ENCODE data around the gene DYNLRB1. TPM values are rescaled to one million over a fixed set of nuclear protein-coding genes. Genes with fewer than 3 reads are reported as not detected.

Gene DYNLRB1
- total and polyA plus RNA-seq, 12 donors = 145 to 586 (median 224) TPM

DNA sequence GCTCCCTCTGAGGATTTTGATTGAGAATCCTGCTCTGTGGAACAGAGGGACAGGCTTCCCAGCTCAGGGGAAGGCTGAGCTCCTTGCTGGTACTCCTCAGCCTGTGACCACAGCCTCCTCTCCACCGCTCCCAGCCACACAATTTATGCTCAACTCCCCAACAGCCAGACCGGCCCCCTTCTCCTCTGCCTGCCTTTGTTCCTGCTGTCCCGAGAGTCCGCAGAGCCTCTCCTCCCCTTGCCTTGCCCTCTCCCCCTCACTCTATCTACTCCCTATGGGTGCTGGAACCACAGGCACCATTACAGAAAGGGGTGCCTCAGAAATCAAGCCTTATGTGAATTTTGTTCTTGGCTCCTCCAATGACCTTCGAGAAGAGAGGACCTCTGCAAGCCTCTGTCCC, 58.2 kb downstream of the DYNLRB1 start:
- 96 to 100% (median 97%) methylated on average over 5 of the region's 5 CpGs for WGBS, 4 donors
- Histone ChIP-seq H3K4me1 (replicated peaks in 1 of 2) (no peaks in the 10 kb centered on the region), H3K27ac (no peak overlapping the region), H3K4me3 (no peak overlapping the region), H3K36me3 (replicated peaks in 1 of 2) (peaks cover 0 to 11% of the 10 kb centered on the region in 2 donors), H3K27me3 (no peaks in the 10 kb centered on the region), H3K9me3 (replicated peaks in 1 of 3) (no peaks in the 10 kb centered on the region)
- TF ChIP-seq POLR2A (IDR thresholded peaks at IDR 0.05) = no peak
- TF ChIP-seq, protein P1, sequence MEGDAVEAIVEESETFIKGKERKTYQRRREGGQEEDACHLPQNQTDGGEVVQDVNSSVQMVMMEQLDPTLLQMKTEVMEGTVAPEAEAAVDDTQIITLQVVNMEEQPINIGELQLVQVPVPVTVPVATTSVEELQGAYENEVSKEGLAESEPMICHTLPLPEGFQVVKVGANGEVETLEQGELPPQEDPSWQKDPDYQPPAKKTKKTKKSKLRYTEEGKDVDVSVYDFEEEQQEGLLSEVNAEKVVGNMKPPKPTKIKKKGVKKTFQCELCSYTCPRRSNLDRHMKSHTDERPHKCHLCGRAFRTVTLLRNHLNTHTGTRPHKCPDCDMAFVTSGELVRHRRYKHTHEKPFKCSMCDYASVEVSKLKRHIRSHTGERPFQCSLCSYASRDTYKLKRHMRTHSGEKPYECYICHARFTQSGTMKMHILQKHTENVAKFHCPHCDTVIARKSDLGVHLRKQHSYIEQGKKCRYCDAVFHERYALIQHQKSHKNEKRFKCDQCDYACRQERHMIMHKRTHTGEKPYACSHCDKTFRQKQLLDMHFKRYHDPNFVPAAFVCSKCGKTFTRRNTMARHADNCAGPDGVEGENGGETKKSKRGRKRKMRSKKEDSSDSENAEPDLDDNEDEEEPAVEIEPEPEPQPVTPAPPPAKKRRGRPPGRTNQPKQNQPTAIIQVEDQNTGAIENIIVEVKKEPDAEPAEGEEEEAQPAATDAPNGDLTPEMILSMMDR (IDR thresholded peaks at IDR 0.05) = no peak
- peak in 1 of 7 donors; percentile 24 for DNase-seq
- intact Hi-C loops (cut with DNase I) = loop anchor here (10.0 kb wide), 1 partner anchor 130 kb away; the partner anchor contains the start of gene TP53INP2 (in 2 of the 2)

DNA sequence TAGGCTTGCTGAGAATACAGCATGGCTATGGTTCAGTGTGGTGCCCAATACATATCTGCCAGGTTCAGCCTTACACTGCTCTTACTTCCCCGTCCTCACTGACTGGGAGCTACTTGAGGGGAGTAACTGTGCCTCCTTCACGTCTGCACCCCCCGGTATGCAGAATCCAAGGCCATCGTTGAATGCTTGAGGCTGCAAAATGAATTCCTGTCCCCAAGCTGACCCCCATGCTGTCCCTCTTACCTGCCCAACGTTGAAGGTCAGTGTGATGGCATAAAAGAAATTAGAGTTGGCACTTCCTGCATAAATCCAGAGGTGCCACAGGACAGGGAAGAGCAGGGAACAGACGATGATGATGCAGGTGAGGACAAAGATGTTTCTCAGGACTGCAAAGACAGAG, 58.6 kb downstream of the DYNLRB1 start:
- TF ChIP-seq POLR2A (IDR thresholded peaks at IDR 0.05) = no peak
- TF ChIP-seq, protein P1 (IDR thresholded peaks at IDR 0.05) = no peak
- peaks cover 0 to 11% of the 10 kb centered on the region in 2 donors for H3K36me3 ChIP-seq (replicated peaks in 1 of 2)
- H3K4me3 ChIP-seq = no peak overlapping the region
- no peaks in the 10 kb centered on the region for H3K4me1 ChIP-seq (replicated peaks in 1 of 2)
- no peaks in the 10 kb centered on the region for H3K27me3 ChIP-seq
- H3K9me3 ChIP-seq (replicated peaks in 1 of 3) = no peaks in the 10 kb centered on the region
- DNase-seq = no peak
- intact Hi-C loops (cut with DNase I) = loop anchor here (5.0 to 10.0 kb wide), 2 partner anchors 130 to 182 kb away; partner anchors contain the start of gene TP53INP2 (in 2 of the 2)
- H3K27ac ChIP-seq = no peak overlapping the region
- WGBS, 4 donors = 88 to 92% (median 89%) methylated on average over 6 of the region's 6 CpGs

DNA sequence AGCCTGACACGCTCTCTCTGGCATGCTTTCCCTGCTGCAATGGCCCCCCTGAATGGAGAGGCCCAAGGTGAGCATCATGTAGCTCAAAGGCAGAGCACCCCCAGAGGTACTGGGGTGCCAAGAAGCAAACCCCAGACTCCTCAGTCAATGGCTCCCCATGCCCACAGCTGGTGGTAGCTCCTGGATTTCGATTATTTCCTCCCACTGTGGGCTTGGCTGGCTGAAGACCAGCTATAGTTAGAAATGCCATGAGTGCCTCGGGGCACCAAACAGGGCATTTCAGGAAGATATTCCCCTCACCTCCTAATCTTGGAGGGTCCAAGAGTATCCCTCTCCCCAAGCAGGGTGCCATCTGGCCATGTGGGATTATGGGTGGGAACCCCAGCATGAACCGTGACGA, 59.0 kb downstream of the DYNLRB1 start:
- Histone ChIP-seq H3K4me3 (no peak overlapping the region), H3K27me3 (no peaks in the 10 kb centered on the region), H3K36me3 (replicated peaks in 1 of 2) (peaks cover 0 to 11% of the 10 kb centered on the region in 2 donors), H3K9me3 (replicated peaks in 1 of 3) (no peaks in the 10 kb centered on the region), H3K4me1 (replicated peaks in 1 of 2) (no peaks in the 10 kb centered on the region), H3K27ac (no peak overlapping the region)
- TF ChIP-seq POLR2A (IDR thresholded peaks at IDR 0.05) = no peak
- TF ChIP-seq, protein P1 (IDR thresholded peaks at IDR 0.05) = no peak
- intact Hi-C loops (cut with DNase I) = loop anchor here (5.0 to 10.0 kb wide), 2 partner anchors 130 to 182 kb away; partner anchors contain the start of gene TP53INP2 (in 2 of the 2)
- peak in 1 of 7 donors; percentile 27 for DNase-seq
- 91 to 96% (median 96%) methylated on average over 4 to 5 of the region's 5 CpGs for WGBS, 4 donors

DNA sequence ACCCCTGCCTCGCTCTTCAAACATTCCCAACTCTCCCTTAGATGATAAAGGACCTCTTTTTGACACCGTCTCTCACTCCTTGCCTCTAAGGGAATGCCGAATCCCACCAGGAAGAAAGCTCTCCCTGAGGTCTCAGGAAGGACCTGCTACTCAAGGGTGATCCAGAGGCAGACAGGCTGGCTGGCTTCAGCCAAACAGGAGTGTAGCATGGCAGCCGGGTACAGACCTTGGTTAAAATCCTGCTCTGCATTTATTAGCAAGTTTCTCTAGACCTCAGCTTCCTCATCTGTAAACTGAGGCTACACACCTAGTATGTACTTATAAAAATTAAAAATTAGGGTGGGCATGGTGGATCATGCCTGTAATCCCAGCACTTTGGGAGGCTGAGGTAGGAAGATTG, 59.5 kb downstream of the DYNLRB1 start:
- peak in 1 of 7 donors; percentile 35 for DNase-seq
- Histone ChIP-seq H3K4me1 (replicated peaks in 1 of 2) (no peaks in the 10 kb centered on the region), H3K36me3 (replicated peaks in 1 of 2) (peaks cover 0 to 11% of the 10 kb centered on the region in 2 donors), H3K27me3 (no peaks in the 10 kb centered on the region), H3K27ac (no peak overlapping the region), H3K4me3 (no peak overlapping the region), H3K9me3 (replicated peaks in 1 of 3) (no peaks in the 10 kb centered on the region)
- intact Hi-C loops (cut with DNase I) = loop anchor here (5.0 to 10.0 kb wide), 2 partner anchors 129 to 182 kb away; partner anchors contain the start of gene TP53INP2 (in 2 of the 2)
- TF ChIP-seq, protein P1 (IDR thresholded peaks at IDR 0.05) = no peak
- no peak for TF ChIP-seq POLR2A (IDR thresholded peaks at IDR 0.05)
- WGBS, 4 donors = 90 to 97% (median 95%) methylated on average over 4 of the region's 4 CpGs
